Osteoblast (primary cell): Measurements from ENCODE around the gene CARD9. TPM values are rescaled to one million over a fixed set of nuclear protein-coding genes. Genes with fewer than 3 reads are reported as not detected.

ENCODE experiments used
- DNase-seq: peaks from one replicate; pipeline ENCODE4 v3.0.0; 2011; ENCODE audit warnings: low spot score, mixed read lengths; ENCODE audit not compliant: insufficient read length; ENCODE audit errors: missing footprints
- H2AFZ ChIP-seq: 2 replicates; pipeline ENCODE4 v1.6.0; 2011; ENCODE audit warnings: mild to moderate bottlenecking, low read length
- H3K27ac ChIP-seq: 2 replicates; pipeline ENCODE4 v1.5.1; 2011; ENCODE audit warnings: mild to moderate bottlenecking, low read depth, low read length, moderate library complexity
- H3K27me3 ChIP-seq: 2 replicates; pipeline ENCODE4 v1.6.0; 2012; ENCODE audit warnings: mild to moderate bottlenecking, control low read depth, inconsistent platforms, low read length, moderate library complexity; ENCODE audit not compliant: insufficient read depth
- H3K36me3 ChIP-seq: 2 replicates; pipeline ENCODE4 v1.5.1; 2011; ENCODE audit warnings: mild to moderate bottlenecking, low read length, control low read depth, moderate library complexity; ENCODE audit not compliant: insufficient read depth
- H3K4me1 ChIP-seq: 2 replicates; pipeline ENCODE4 v1.5.1; 2011; ENCODE audit warnings: mild to moderate bottlenecking, low read length, control low read depth, moderate library complexity; ENCODE audit not compliant: insufficient read depth
- H3K4me2 ChIP-seq: 2 replicates; pipeline ENCODE4 v1.6.0; 2011; ENCODE audit warnings: mild to moderate bottlenecking, low read length; ENCODE audit not compliant: insufficient read depth
- H3K4me3 ChIP-seq: fragments of 200-600 bp; sonication (generic); 3 replicates; pipeline ENCODE4 v1.5.1; 2012; ENCODE audit warnings: mild to moderate bottlenecking, low read length, inconsistent platforms; ENCODE audit not compliant: insufficient read depth
- H3K79me2 ChIP-seq: 2 replicates; pipeline ENCODE4 v1.6.0; 2012; ENCODE audit warnings: mild to moderate bottlenecking, low read length, control low read depth, inconsistent platforms; ENCODE audit not compliant: insufficient read depth
- H3K9me3 ChIP-seq: 2 replicates; pipeline ENCODE4 v1.5.1; 2011; ENCODE audit warnings: low read depth, low read length, control low read depth
- H4K20me1 ChIP-seq: 2 replicates; pipeline ENCODE4 v1.6.0; 2012; ENCODE audit warnings: mild to moderate bottlenecking, low read length, control low read depth; ENCODE audit not compliant: insufficient read depth
- CTCF ChIP-seq: IDR thresholded peaks from 2 replicates; pipeline ENCODE4 v1.5.1; 2011; ENCODE audit warnings: mild to moderate bottlenecking, low read depth, low read length, moderate library complexity; ENCODE audit errors: extremely low read depth
- total RNA-seq: library from RNA; depleted of rRNA; stranded (reverse); fragments of >200 nt; gene quantifications from 2 replicates; pipeline ENCODE4 v1.2.3, GENCODE V29; 2012

The CARD9 gene
- total RNA-seq, 1 donor: 5.1 TPM

- Histone ChIP-seq H3K36me3 (peaks cover 3% of the 10 kb centered on the region), H3K9me3 (no peaks in the 10 kb centered on the region), H3K4me1 (peaks cover 14% of the 10 kb centered on the region), H3K4me2 (no peak overlapping the region), H4K20me1 (no peaks in the 10 kb centered on the region), H3K27ac (no peak overlapping the region), H3K4me3 (no peak overlapping the region), H3K27me3 (no peaks in the 10 kb centered on the region), H2AFZ (no peak overlapping the region), H3K79me2 (no peaks in the 10 kb centered on the region)
- DNase-seq: no peak
- TF ChIP-seq CTCF: no peak
Measured at GRCh38 chr9:136371533-136371880, 2.0 kb downstream of the CARD9 start.

GRCh38 chr9:136370687-136371532 lies 2.6 kb downstream of the CARD9 start:
- H3K36me3 ChIP-seq: peaks cover 3% of the 10 kb centered on the region
- TF ChIP-seq CTCF: no peak
- H3K4me2 ChIP-seq: no peak overlapping the region
- no peaks in the 10 kb centered on the region for H3K9me3 ChIP-seq
- no peak overlapping the region for H3K4me3 ChIP-seq
- no peaks in the 10 kb centered on the region for H4K20me1 ChIP-seq
- H3K27me3 ChIP-seq: no peaks in the 10 kb centered on the region
- peak; percentile 98 for DNase-seq
- no peak overlapping the region for H3K27ac ChIP-seq
- H3K79me2 ChIP-seq: no peaks in the 10 kb centered on the region
- H2AFZ ChIP-seq: no peak overlapping the region
- peaks cover 14% of the 10 kb centered on the region for H3K4me1 ChIP-seq

GRCh38 chr9:136370037-136370436 lies 3.4 kb downstream of the CARD9 start:
- Histone ChIP-seq H4K20me1 (no peaks in the 10 kb centered on the region), H3K9me3 (no peaks in the 10 kb centered on the region), H3K36me3 (peaks cover 3% of the 10 kb centered on the region), H3K4me3 (no peak overlapping the region), H3K27ac (no peak overlapping the region), H2AFZ (no peak overlapping the region), H3K79me2 (peaks cover 3% of the 10 kb centered on the region), H3K4me1 (peaks cover 14% of the 10 kb centered on the region), H3K4me2 (no peak overlapping the region), H3K27me3 (no peaks in the 10 kb centered on the region)
- no peak for TF ChIP-seq CTCF
- DNase-seq: no peak

- Histone ChIP-seq H3K4me2 (no peak overlapping the region), H3K36me3 (no peaks in the 10 kb centered on the region), H3K79me2 (peaks cover 12% of the 10 kb centered on the region), H3K4me3 (no peak overlapping the region), H4K20me1 (peaks cover 10% of the 10 kb centered on the region), H3K27ac (no peak overlapping the region), H3K4me1 (peaks cover 17% of the 10 kb centered on the region), H2AFZ (no peak overlapping the region), H3K9me3 (no peaks in the 10 kb centered on the region), H3K27me3 (no peaks in the 10 kb centered on the region)
- no peak for DNase-seq
- TF ChIP-seq CTCF: no peak
Measured at GRCh38 chr9:136368190-136368589, 5.3 kb downstream of the CARD9 start.
